Measurements from ENCODE around the gene CYP24A1.

DNA sequence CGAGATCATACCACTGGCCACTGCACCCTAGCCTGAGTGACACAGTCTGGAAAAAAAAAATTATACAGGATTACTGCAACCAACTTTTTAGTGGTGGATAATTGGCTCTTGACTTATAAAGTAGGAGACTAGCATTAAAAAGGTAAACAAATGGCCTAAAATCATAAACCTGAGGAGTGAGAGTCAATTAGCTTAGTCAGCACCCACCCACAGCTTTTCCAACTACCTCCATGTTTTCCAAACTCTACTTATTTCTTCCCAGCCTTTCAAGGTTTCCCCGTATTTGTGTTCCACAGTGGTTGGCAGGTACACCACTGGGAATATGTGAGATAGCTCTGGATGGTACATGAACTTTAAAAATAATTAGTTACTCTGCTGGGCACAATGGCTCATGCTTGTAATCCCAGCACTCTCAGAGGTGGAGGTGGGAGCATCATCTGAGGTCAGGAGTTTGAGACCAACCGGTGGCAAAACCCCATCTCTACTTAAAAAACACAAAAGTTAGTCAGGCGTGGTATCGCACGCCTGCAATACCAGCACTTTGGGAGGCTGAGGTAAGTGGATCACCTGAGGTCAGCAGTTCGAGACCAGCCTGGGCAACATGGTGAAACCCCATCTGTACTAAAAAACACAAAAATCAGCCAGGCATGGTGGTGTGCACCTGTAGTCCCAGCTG is 6.7 kb downstream of the CYP24A1 start:
- TF ChIP-seq, protein P1, sequence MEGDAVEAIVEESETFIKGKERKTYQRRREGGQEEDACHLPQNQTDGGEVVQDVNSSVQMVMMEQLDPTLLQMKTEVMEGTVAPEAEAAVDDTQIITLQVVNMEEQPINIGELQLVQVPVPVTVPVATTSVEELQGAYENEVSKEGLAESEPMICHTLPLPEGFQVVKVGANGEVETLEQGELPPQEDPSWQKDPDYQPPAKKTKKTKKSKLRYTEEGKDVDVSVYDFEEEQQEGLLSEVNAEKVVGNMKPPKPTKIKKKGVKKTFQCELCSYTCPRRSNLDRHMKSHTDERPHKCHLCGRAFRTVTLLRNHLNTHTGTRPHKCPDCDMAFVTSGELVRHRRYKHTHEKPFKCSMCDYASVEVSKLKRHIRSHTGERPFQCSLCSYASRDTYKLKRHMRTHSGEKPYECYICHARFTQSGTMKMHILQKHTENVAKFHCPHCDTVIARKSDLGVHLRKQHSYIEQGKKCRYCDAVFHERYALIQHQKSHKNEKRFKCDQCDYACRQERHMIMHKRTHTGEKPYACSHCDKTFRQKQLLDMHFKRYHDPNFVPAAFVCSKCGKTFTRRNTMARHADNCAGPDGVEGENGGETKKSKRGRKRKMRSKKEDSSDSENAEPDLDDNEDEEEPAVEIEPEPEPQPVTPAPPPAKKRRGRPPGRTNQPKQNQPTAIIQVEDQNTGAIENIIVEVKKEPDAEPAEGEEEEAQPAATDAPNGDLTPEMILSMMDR (IDR thresholded peaks at IDR 0.05; ENCODE audit: control extremely low read depth in 1 of 3, insufficient read depth in 1 of 3, low read depth in 1 of 3, low read length in 3 of 3) = no peak
- TF ChIP-seq POLR2A (IDR thresholded peaks at IDR 0.05; ENCODE audit: control extremely low read depth in 1 of 2, low read depth in 2 of 2, low read length in 2 of 2) (no peak), GABPA (IDR thresholded peaks at IDR 0.05; ENCODE audit: borderline replicate concordance, insufficient read depth, low read length) (no peak), YY1 (IDR thresholded peaks at IDR 0.05; ENCODE audit: low read depth, low read length) (no peak), EP300 (IDR thresholded peaks at IDR 0.05; ENCODE audit: borderline replicate concordance in 1 of 2, low read depth in 2 of 2, low read length in 2 of 2) (no peak), BACH1 (IDR thresholded peaks at IDR 0.05; ENCODE audit: low read length) (no peak), POU5F1 (IDR thresholded peaks at IDR 0.05; ENCODE audit: low read depth, low read length) (no peak), TAF1 (IDR thresholded peaks at IDR 0.05; ENCODE audit: low read depth, low read length) (no peak), GTF2F1 (IDR thresholded peaks at IDR 0.05; ENCODE audit: borderline replicate concordance, low read depth, low read length) (no peak), RFX5 (IDR thresholded peaks at IDR 0.05; ENCODE audit: borderline replicate concordance, low read depth, low read length) (no peak), CEBPB (IDR thresholded peaks at IDR 0.05; ENCODE audit: low read depth, low read length) (no peak)
- TF ChIP-seq, protein P2, sequence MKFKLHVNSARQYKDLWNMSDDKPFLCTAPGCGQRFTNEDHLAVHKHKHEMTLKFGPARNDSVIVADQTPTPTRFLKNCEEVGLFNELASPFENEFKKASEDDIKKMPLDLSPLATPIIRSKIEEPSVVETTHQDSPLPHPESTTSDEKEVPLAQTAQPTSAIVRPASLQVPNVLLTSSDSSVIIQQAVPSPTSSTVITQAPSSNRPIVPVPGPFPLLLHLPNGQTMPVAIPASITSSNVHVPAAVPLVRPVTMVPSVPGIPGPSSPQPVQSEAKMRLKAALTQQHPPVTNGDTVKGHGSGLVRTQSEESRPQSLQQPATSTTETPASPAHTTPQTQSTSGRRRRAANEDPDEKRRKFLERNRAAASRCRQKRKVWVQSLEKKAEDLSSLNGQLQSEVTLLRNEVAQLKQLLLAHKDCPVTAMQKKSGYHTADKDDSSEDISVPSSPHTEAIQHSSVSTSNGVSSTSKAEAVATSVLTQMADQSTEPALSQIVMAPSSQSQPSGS (IDR thresholded peaks at IDR 0.05; ENCODE audit: low read length) = no peak
- TF ChIP-seq, protein P3, sequence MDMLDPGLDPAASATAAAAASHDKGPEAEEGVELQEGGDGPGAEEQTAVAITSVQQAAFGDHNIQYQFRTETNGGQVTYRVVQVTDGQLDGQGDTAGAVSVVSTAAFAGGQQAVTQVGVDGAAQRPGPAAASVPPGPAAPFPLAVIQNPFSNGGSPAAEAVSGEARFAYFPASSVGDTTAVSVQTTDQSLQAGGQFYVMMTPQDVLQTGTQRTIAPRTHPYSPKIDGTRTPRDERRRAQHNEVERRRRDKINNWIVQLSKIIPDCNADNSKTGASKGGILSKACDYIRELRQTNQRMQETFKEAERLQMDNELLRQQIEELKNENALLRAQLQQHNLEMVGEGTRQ (IDR thresholded peaks at IDR 0.05; ENCODE audit: low read length) = no peak
